ENCODE results near the gene FNDC3B.

FNDC3B gene

DNA sequence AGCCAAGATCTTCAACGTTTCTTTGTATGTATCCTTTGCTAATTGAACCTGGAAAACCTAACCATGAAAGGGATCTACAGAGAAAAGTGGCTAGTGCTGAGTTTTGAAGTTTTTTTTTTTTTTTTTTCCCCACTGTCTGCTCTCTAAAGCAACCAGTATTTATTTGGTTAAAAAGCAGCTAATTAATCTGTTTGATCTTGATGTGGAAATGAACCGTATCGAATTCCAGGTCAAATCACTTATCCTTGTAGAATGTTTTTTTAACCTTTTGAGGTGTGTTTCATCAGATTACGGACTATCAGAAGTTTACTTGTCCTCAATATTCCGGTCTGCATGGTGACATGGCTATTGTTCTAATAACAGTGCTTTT is 117.2 kb downstream of the FNDC3B start:
- no peak overlapping the region for H3K4me3 ChIP-seq (ENCODE audit: low read length, poor library complexity, severe bottlenecking)
- peaks cover 3% of the 10 kb centered on the region for H4K20me1 ChIP-seq (ENCODE audit: insufficient read depth, low read length, poor library complexity, severe bottlenecking)
- H2AFZ ChIP-seq (ENCODE audit: low read length) = no peak overlapping the region
- no peak overlapping the region for H3K4me2 ChIP-seq (ENCODE audit: low read depth, low read length, poor library complexity, severe bottlenecking)
- H3K9me3 ChIP-seq (ENCODE audit: insufficient read depth, low read depth, low read length) = no peaks in the 10 kb centered on the region
- H3K9ac ChIP-seq (ENCODE audit: low read depth, low read length, poor library complexity, severe bottlenecking) = no peak overlapping the region
- H3K27me3 ChIP-seq (ENCODE audit: insufficient read depth, low read length, poor library complexity, severe bottlenecking) = no peaks in the 10 kb centered on the region
- TF ChIP-seq EZH2phosphoT487 (IDR thresholded peaks at IDR 0.05; ENCODE audit: borderline replicate concordance) = no peak
- TF ChIP-seq, protein P1, sequence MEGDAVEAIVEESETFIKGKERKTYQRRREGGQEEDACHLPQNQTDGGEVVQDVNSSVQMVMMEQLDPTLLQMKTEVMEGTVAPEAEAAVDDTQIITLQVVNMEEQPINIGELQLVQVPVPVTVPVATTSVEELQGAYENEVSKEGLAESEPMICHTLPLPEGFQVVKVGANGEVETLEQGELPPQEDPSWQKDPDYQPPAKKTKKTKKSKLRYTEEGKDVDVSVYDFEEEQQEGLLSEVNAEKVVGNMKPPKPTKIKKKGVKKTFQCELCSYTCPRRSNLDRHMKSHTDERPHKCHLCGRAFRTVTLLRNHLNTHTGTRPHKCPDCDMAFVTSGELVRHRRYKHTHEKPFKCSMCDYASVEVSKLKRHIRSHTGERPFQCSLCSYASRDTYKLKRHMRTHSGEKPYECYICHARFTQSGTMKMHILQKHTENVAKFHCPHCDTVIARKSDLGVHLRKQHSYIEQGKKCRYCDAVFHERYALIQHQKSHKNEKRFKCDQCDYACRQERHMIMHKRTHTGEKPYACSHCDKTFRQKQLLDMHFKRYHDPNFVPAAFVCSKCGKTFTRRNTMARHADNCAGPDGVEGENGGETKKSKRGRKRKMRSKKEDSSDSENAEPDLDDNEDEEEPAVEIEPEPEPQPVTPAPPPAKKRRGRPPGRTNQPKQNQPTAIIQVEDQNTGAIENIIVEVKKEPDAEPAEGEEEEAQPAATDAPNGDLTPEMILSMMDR (conservative IDR thresholded peaks at IDR 0.05; ENCODE audit: low read length) = no peak
- H3K79me2 ChIP-seq (ENCODE audit: insufficient read depth, low read length) = peaks cover 12% of the 10 kb centered on the region; the same call in 1 of the 2 replicates
- H3K36me3 ChIP-seq (ENCODE audit: insufficient read depth, low read length) = no peaks in the 10 kb centered on the region
- H3F3A ChIP-seq (ENCODE audit: low read depth) = no peaks in the 10 kb centered on the region
- H3K4me1 ChIP-seq (ENCODE audit: insufficient read depth, low read length, poor library complexity, severe bottlenecking) = peaks cover 31% of the 10 kb centered on the region
- no peaks in the 10 kb centered on the region for H3K9me2 ChIP-seq (replicated peaks; ENCODE audit: low read depth, low read length)

GRCh38 chr3:172157564-172158258 is 118.3 kb downstream of the FNDC3B start:
- Histone ChIP-seq H3K9me3 (ENCODE audit: insufficient read depth, low read depth, low read length) (no peaks in the 10 kb centered on the region), H3K9ac (ENCODE audit: low read depth, low read length, poor library complexity, severe bottlenecking) (no peak overlapping the region), H4K20me1 (ENCODE audit: insufficient read depth, low read length, poor library complexity, severe bottlenecking) (peaks cover 3% of the 10 kb centered on the region), H3K4me3 (ENCODE audit: low read length, poor library complexity, severe bottlenecking) (no peak overlapping the region), H3K4me2 (ENCODE audit: low read depth, low read length, poor library complexity, severe bottlenecking) (no peak overlapping the region), H2AFZ (ENCODE audit: low read length) (no peak overlapping the region), H3K36me3 (ENCODE audit: insufficient read depth, low read length) (no peaks in the 10 kb centered on the region), H3K4me1 (ENCODE audit: insufficient read depth, low read length, poor library complexity, severe bottlenecking) (peaks cover 23% of the 10 kb centered on the region), H3F3A (ENCODE audit: low read depth) (no peaks in the 10 kb centered on the region), H3K27me3 (ENCODE audit: insufficient read depth, low read length, poor library complexity, severe bottlenecking) (no peaks in the 10 kb centered on the region), H3K79me2 (ENCODE audit: insufficient read depth, low read length) (peaks cover 8% of the 10 kb centered on the region), H3K9me2 (replicated peaks; ENCODE audit: low read depth, low read length) (no peaks in the 10 kb centered on the region)
- TF ChIP-seq, protein P1 (conservative IDR thresholded peaks at IDR 0.05; ENCODE audit: low read length) = no peak
- TF ChIP-seq EZH2phosphoT487 (IDR thresholded peaks at IDR 0.05; ENCODE audit: borderline replicate concordance) = no peak

DNA sequence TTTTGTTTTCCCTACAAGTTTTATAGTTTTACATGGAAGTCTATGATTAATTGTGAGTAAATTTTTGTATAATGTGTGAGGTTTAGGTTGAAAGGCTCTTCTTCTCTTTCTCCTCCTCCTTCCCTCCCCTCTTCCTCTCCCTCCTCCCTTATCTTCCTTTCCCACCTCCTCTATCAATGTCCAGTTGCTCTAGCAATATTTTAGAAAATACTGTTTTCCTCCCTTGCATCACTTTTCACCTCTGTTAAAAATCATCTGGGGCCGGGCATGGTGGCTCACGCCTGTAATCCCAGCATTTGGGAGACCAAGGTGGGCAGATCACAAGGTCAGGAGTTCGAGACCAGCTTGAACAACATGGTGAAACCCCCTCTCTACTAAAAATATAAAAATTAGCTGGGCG is 119.4 kb downstream of the FNDC3B start:
- Histone ChIP-seq H2AFZ (ENCODE audit: low read length) (no peak overlapping the region), H4K20me1 (ENCODE audit: insufficient read depth, low read length, poor library complexity, severe bottlenecking) (peaks cover 3% of the 10 kb centered on the region), H3K9me3 (ENCODE audit: insufficient read depth, low read depth, low read length) (no peaks in the 10 kb centered on the region), H3K9me2 (replicated peaks; ENCODE audit: low read depth, low read length) (no peaks in the 10 kb centered on the region), H3K36me3 (ENCODE audit: insufficient read depth, low read length) (no peaks in the 10 kb centered on the region), H3K79me2 (ENCODE audit: insufficient read depth, low read length) (peaks cover 8% of the 10 kb centered on the region), H3K9ac (ENCODE audit: low read depth, low read length, poor library complexity, severe bottlenecking) (no peak overlapping the region), H3F3A (ENCODE audit: low read depth) (no peaks in the 10 kb centered on the region), H3K4me2 (ENCODE audit: low read depth, low read length, poor library complexity, severe bottlenecking) (no peak overlapping the region), H3K4me1 (ENCODE audit: insufficient read depth, low read length, poor library complexity, severe bottlenecking) (peaks cover 13% of the 10 kb centered on the region), H3K4me3 (ENCODE audit: low read length, poor library complexity, severe bottlenecking) (no peak overlapping the region), H3K27me3 (ENCODE audit: insufficient read depth, low read length, poor library complexity, severe bottlenecking) (no peaks in the 10 kb centered on the region)
- TF ChIP-seq EZH2phosphoT487 (IDR thresholded peaks at IDR 0.05; ENCODE audit: borderline replicate concordance) = no peak
- TF ChIP-seq, protein P1 (conservative IDR thresholded peaks at IDR 0.05; ENCODE audit: low read length) = no peak

Measured in Loucy (cell line).